Activated CD8-positive, alpha-beta memory T cell treated with anti-CD3 and anti-CD28 coated beads, Interleukin-2, amount 50 U/mL, for 1 hour (primary cell): ENCODE data around the gene TBCCD1.

Experiments used
- DNase-seq: peaks from one replicate; pipeline ENCODE4 v3.0.0-alpha.2; 2020; ENCODE audit errors: extremely low read depth

The TBCCD1 gene

DNA sequence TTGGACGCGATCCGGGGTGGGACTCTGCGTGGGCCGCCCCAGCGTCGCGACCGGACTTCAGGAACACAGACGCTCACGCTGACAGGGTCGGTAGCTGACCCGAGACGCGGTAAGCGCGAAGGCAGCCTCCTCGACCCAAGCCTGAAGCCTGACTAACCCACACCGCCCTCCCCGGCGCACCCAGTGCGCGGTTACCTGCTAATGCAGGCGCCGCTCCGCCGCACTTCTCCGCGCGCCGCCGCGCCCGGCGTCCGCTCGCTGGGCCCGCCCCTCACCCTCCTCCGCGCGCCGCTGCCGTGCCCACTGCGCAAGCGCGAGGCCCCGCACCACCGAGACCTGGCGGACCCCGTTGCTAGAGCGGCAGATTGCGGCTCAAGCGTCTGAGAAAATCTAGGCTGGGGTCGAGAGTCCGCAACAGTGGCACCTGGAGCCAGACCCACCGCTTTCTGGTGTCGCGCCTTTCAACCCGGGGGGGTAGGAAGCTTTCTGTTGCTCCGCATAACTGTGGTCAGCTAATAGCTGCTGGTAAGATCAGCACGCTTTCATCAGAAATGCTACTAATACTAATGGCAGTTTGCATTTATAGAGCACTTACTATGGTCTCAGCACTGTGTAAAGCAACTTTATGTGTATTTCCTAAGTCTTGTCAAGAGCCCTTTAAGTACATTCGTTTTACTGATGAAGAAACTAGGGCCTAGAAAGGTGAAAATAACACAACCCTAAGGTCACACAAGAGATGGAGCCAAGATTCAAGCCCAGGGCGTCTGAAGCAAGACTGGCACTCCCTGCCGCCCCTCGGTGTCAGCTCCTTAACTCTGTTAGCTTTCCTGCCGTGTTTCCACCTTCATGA lies at the start of gene TBCCD1:
TBCCD1 (minus strand) TSS at position 268 of the 850 bp plus-strand sequence. CDS start 3,010 bp downstream, outside the sequence.
- DNase-seq: peak; percentile 62

DNA sequence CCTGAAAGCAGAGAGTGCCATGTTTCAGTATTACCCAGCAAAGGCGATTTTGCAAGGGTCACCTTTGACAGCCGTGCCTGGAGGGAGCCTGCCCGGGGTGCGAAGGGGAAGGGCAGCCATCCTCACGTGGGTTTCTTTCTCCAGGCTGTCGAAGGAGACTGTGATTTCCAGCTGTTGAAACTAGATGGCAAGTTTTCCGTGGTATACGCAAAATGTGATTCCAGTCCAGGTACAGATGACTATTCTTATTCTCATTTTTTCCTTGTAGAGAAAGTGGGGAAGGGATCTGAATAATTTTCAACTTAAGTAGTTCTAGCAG lies 49.1 kb upstream of the TBCCD1 start:
- no peak for DNase-seq

DNA sequence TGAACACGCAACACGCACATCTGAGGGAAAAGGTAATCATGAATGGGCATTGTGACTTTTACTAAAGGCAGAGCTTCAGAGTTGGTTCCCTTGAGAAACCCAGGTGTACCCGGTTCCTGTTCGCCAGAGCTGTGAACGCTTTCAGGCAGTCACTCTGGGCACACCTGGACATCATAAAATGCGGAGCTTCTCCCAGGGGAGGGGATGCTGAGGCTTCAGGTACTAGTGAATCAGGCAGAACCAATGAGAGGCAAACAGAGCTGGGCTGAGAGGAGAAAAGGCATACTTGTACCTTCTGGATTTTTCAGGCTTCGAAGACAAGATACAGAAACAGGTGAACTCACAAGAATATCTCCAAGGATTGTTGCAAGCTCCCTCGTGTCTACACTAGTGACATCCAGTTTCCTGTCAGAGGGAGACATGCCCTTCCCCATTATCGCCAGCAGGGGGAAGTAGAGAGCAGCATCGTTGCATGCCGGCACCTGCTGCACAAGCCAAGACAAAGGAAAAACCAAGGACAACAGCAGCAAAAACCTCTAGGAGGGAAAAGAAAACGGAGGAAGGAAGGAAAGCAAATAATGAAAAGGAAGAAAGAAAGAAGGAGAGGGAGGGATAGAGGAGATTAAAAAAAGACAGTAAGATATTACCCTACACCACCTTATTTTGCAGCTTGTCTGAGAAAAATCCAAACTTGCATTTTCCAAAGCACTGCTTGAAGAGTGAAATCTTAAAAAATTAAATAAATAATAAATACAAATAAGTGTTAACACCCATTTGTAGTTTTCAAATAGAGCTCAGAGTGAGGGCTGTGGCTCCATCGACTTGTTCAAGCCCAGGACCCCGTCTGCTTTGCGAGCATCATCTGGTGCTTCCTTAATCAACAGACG lies 47.7 kb upstream of the TBCCD1 start:
- peak; percentile 23 for DNase-seq

- no peak for DNase-seq
Measured at GRCh38 chr3:186614266-186614596, 47.1 kb upstream of the TBCCD1 start.

- DNase-seq: no peak
Measured at GRCh38 chr3:186613637-186614265, 46.6 kb upstream of the TBCCD1 start.

- DNase-seq: no peak
Measured at GRCh38 chr3:186612721-186613636, 45.8 kb upstream of the TBCCD1 start, which contains the start of gene AHSG. AHSG (plus strand) TSS chr3:186613060; CDS start chr3:186613142, 82 bp downstream.

DNA sequence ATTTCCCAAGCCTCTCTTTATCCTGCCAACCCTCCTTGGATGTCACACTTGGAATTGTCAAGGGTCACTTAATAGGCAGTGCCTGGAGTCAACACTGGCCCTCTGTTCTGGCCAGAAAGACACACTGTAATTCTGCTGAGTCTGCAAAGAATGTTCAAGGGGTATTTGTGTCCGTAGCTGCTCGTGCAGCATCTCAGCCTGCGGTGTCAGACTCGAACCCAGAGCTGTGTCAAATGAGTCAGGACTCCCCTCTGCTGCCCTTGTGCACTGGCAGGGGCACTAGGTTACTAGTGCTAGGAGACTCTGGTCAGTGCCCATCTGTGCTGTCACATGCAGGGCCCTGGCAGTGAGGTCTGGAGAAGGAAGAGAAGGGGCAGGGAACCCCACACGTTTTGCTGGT lies 44.9 kb upstream of the TBCCD1 start:
- DNase-seq: no peak

- no peak for DNase-seq
Measured at GRCh38 chr3:186609247-186609868, 42.2 kb upstream of the TBCCD1 start.

- DNase-seq: no peak
Measured at GRCh38 chr3:186608624-186609215, 41.6 kb upstream of the TBCCD1 start.

DNA sequence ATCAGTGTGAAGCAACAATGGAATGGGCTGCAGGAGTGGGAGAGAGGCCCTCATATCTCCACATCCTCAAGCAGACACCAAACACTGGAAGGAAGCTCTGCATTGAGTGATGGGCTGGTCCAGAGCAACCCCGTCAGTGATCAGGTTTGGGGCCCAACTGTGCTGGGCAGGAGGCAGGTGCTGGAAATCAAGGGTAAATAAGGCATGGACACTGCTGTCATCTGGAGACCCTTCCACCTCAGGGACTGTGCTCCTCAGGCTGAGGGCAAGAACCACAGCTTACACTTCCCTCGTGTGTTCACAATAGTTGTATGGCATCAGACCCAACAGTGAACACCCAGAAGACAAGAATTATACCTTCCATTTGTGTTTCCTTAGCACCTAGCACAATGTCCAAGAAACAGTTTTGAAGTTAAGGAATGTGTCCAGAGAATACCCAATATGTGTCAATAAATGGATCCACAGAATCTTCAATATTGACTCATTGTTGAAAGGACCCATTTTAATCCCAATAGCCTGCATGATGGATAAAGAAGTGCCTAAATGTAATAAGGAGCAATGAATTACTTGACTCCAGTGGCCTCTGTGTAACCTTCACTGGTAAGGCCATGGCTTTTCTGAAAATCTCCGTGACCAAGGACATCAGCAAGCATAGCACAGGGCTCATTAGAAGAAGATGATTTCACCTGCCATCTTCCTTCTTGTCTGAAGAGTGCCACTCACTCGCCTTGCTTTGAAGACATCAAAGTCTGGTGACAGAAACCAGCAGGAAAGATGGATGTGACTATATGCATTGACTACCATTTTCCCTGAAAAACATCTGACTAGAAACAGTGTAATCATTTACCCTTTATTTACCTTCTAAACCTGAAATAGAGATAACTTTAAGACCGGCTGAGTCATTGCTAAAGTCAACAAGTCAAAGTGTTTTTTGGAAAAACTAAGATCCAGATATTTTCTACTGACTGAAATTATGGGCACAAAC lies 38.7 kb upstream of the TBCCD1 start:
- no peak for DNase-seq

DNA sequence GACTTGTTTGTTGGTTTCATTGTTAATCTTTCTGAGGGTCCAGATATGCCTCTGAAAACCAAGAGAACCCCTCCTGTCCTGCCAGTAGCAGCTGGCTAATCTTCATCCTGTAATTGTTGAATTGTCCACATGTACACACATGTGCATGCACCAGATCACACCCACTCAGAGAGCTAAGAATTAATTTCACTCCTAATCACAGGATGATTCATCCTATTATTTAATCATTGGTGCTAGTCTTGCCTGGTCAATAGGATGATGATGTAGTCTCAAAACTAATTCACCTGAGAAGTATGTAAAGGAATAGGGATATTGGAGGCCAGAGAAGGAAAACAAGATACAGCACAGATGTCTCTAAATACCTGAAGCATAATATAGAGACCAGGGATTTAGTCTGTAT lies 37.9 kb upstream of the TBCCD1 start:
- DNase-seq: no peak

GRCh38 chr3:186603159-186603558 lies 36.0 kb upstream of the TBCCD1 start:
- no peak for DNase-seq

DNA sequence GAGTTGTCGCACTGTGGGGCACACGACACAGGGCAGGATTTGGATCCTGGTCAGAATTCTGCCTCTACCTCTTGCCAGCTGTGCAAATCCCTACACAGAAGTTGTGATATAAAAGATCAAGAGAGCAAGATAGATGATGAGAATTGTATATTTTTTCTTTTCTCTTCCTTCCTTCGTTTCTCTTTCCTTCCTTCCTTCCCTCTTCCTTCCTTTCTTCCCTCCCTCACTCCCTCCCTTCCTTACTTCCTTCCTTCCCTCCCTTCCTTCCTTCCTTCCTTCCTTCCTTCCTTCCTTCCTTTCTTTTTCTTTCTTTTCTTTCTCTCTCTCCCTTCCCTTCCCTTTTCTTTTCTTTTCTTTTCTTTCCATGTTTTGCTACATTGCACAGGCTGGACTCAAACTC lies 33.8 kb upstream of the TBCCD1 start:
- DNase-seq: no peak

DNA sequence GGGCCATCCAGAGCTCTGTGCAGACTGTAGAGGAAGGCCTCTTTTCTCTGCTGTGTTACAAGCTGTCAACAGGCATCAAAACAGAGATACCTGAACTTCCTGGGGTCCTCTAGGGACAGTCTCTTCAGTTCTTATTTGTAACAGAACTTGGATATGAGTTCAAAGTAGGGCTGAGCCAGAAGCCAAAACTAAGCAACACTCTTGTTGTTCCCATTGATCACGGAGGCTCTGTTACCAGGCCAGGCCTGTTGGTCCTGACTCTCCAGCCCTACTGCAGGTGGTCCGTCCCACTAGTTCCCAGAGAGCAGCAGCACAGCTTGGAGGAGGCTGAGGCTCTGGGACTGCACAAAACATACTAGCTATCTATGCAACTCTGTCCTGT lies 32.6 kb upstream of the TBCCD1 start:
- DNase-seq: no peak

- DNase-seq: no peak
Measured at GRCh38 chr3:186599142-186599784, 32.1 kb upstream of the TBCCD1 start.

- no peak for DNase-seq
Measured at GRCh38 chr3:186598794-186599141, 31.6 kb upstream of the TBCCD1 start.

GRCh38 chr3:186598108-186598784 lies 31.1 kb upstream of the TBCCD1 start:
- DNase-seq: no peak

- no peak for DNase-seq
Measured at GRCh38 chr3:186596568-186597287, 29.6 kb upstream of the TBCCD1 start.
